ENCODE measurements around the gene SYNE1. TPM values are rescaled to one million over a fixed set of nuclear protein-coding genes. Genes with fewer than 3 reads are reported as not detected.

The SYNE1 gene
- total and polyA plus RNA-seq, 4 donors = 10.2 to 105 (median 24.5) TPM

- no peak overlapping the region for H3K9ac ChIP-seq (ENCODE audit: low read depth in 1 of 2, low read length in 2 of 2)
- DNase-seq (ENCODE audit: low spot score) = no peak
- no peak overlapping the region for H3K4me3 ChIP-seq (ENCODE audit: low read depth in 1 of 3, low read length in 3 of 3)
- H3K27ac ChIP-seq (ENCODE audit: low read depth in 1 of 2, low read length in 2 of 2) = no peak overlapping the region
- H3K36me3 ChIP-seq (ENCODE audit: control insufficient read depth in 4 of 4, insufficient read depth in 3 of 4, low read depth in 1 of 4, low read length in 3 of 4) = peaks cover 3 to 60% (median 40%) of the 10 kb centered on the region in 4 donors
- H3K9me3 ChIP-seq (ENCODE audit: control insufficient read depth in 4 of 4, low read length in 3 of 4) = no peaks in the 10 kb centered on the region
- TF ChIP-seq TAF1 (conservative IDR thresholded peaks at IDR 0.05) (no peak), HNF4G (IDR thresholded peaks at IDR 0.05) (no peak), SP1 (IDR thresholded peaks at IDR 0.05) (no peak), NR2F2 (IDR thresholded peaks at IDR 0.05) (no peak), HNF4A (conservative IDR thresholded peaks at IDR 0.05) (no peak), GABPA (IDR thresholded peaks at IDR 0.05 in 1 of 2, conservative IDR thresholded peaks at IDR 0.05 in 1 of 2) (no peak), FOXA2 (IDR thresholded peaks at IDR 0.05) (no peak), FOXA1 (IDR thresholded peaks at IDR 0.05) (no peak), MAX (IDR thresholded peaks at IDR 0.05) (no peak), RAD21 (IDR thresholded peaks at IDR 0.05) (no peak), RXRA (IDR thresholded peaks at IDR 0.05) (no peak), EGR1 (IDR thresholded peaks at IDR 0.05; ENCODE audit: low read depth in 2 of 2) (no peak), CTCF (IDR thresholded peaks at IDR 0.05; ENCODE audit: low read depth, low read length, missing input control) (no peak), ZBTB33 (IDR thresholded peaks at IDR 0.05) (no peak), JUND (IDR thresholded peaks at IDR 0.05) (no peak), YY1 (IDR thresholded peaks at IDR 0.05) (no peak)
- TF ChIP-seq, protein P1, sequence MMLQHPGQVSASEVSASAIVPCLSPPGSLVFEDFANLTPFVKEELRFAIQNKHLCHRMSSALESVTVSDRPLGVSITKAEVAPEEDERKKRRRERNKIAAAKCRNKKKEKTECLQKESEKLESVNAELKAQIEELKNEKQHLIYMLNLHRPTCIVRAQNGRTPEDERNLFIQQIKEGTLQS (IDR thresholded peaks at IDR 0.05) = no peak
- TF ChIP-seq, protein P2, sequence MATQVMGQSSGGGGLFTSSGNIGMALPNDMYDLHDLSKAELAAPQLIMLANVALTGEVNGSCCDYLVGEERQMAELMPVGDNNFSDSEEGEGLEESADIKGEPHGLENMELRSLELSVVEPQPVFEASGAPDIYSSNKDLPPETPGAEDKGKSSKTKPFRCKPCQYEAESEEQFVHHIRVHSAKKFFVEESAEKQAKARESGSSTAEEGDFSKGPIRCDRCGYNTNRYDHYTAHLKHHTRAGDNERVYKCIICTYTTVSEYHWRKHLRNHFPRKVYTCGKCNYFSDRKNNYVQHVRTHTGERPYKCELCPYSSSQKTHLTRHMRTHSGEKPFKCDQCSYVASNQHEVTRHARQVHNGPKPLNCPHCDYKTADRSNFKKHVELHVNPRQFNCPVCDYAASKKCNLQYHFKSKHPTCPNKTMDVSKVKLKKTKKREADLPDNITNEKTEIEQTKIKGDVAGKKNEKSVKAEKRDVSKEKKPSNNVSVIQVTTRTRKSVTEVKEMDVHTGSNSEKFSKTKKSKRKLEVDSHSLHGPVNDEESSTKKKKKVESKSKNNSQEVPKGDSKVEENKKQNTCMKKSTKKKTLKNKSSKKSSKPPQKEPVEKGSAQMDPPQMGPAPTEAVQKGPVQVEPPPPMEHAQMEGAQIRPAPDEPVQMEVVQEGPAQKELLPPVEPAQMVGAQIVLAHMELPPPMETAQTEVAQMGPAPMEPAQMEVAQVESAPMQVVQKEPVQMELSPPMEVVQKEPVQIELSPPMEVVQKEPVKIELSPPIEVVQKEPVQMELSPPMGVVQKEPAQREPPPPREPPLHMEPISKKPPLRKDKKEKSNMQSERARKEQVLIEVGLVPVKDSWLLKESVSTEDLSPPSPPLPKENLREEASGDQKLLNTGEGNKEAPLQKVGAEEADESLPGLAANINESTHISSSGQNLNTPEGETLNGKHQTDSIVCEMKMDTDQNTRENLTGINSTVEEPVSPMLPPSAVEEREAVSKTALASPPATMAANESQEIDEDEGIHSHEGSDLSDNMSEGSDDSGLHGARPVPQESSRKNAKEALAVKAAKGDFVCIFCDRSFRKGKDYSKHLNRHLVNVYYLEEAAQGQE (IDR thresholded peaks at IDR 0.05) = no peak
- no peaks in the 10 kb centered on the region for H3K4me1 ChIP-seq (ENCODE audit: control insufficient read depth in 4 of 4, insufficient read depth in 4 of 4, low read length in 3 of 4)
- no peaks in the 10 kb centered on the region for H3K27me3 ChIP-seq (ENCODE audit: control insufficient read depth in 4 of 4, insufficient read depth in 4 of 4, low read length in 3 of 4)
- WGBS = 54% methylated on average over 2 of the region's 2 CpGs
These were observed 388.2 kb downstream of the SYNE1 start for GRCh38 chr6:152248980-152249379.
